ENCODE results near the gene HTRA1. TPM values are rescaled to one million over a fixed set of nuclear protein-coding genes. Genes with fewer than 3 reads are reported as not detected.
A peak's percentile ranks its signal among the peaks of the same experiment; 100 is the strongest.

The HTRA1 gene
- total and polyA plus RNA-seq, 2 donors (not counting 1 experiment from before 2014, with no cell fraction given), result 109 to 216 TPM

DNA sequence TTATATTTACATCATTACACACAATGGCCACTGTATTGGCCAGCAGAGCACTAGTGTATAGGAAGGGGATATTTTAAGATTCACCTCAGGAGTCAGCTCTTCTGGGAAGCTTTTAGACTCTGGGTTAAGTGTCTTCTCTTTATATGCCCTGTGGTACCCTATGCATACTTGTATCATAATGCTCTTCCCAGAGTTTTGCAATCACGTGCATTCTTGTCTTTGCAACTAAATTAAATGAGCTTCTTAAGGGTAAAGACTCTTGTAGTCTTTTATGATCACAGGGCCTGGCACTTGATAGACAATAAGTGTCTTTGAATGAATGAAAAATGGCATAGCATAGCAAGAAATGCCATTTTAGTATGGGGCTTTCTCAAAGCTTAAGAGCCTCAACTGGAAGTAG, 42.3 kb upstream of the HTRA1 start:
- Histone ChIP-seq H3K27me3 (ENCODE audit: control insufficient read depth, insufficient read depth, low read length) (no peaks in the 10 kb centered on the region), H3K9ac (ENCODE audit: insufficient read depth, low read length) (no peak overlapping the region), H2AFZ (ENCODE audit: low read length) (no peak overlapping the region), H3K36me3 (ENCODE audit: control insufficient read depth, insufficient read depth, low read length) (no peaks in the 10 kb centered on the region), H3K27ac (ENCODE audit: insufficient read depth, low read length) (no peak overlapping the region), H3K4me2 (ENCODE audit: extremely low read depth, insufficient read depth, low read length) (peak overlapping the region; percentile 27), H4K20me1 (ENCODE audit: control insufficient read depth, extremely low read depth, insufficient read depth, low read length) (no peaks in the 10 kb centered on the region), H3K9me3 (ENCODE audit: control insufficient read depth, insufficient read depth, low read depth, low read length) (no peaks in the 10 kb centered on the region), H3K4me3 (replicated peaks in 1 of 4; ENCODE audit: control extremely low read depth in 1 of 4, insufficient read depth in 1 of 4, low read depth in 3 of 4, low read length in 4 of 4) (no peak overlapping the region), H3K4me1 (ENCODE audit: control insufficient read depth, extremely low read depth, insufficient read depth, low read length) (peaks cover 9% of the 10 kb centered on the region), H3K79me2 (ENCODE audit: control insufficient read depth, insufficient read depth, low read length) (no peaks in the 10 kb centered on the region)
- TF ChIP-seq EZH2 (IDR thresholded peaks at IDR 0.05; ENCODE audit: low read length, missing control alignments), result no peak
- TF ChIP-seq CTCF (conservative IDR thresholded peaks at IDR 0.05 in 1 of 2, IDR thresholded peaks at IDR 0.05 in 1 of 2; ENCODE audit: low read depth in 1 of 2, low read length in 2 of 2), result no peak
- DNase-seq (ENCODE audit: low read depth in 2 of 2), result no peak

- no peak overlapping the region for H3K9ac ChIP-seq (ENCODE audit: insufficient read depth, low read length)
- no peaks in the 10 kb centered on the region for H3K27me3 ChIP-seq (ENCODE audit: control insufficient read depth, insufficient read depth, low read length)
- peaks cover 9% of the 10 kb centered on the region for H3K4me1 ChIP-seq (ENCODE audit: control insufficient read depth, extremely low read depth, insufficient read depth, low read length)
- peak overlapping the region; percentile 62 for H3K4me2 ChIP-seq (ENCODE audit: extremely low read depth, insufficient read depth, low read length)
- peak; percentile 80 to 95 for DNase-seq (ENCODE audit: low read depth in 2 of 2)
- peak overlapping the region; percentile 1 for H3K27ac ChIP-seq (ENCODE audit: insufficient read depth, low read length)
- H4K20me1 ChIP-seq (ENCODE audit: control insufficient read depth, extremely low read depth, insufficient read depth, low read length), result no peaks in the 10 kb centered on the region
- H3K79me2 ChIP-seq (ENCODE audit: control insufficient read depth, insufficient read depth, low read length), result no peaks in the 10 kb centered on the region
- no peak for TF ChIP-seq CTCF (conservative IDR thresholded peaks at IDR 0.05 in 1 of 2, IDR thresholded peaks at IDR 0.05 in 1 of 2; ENCODE audit: low read depth in 1 of 2, low read length in 2 of 2)
- TF ChIP-seq EZH2 (IDR thresholded peaks at IDR 0.05; ENCODE audit: low read length, missing control alignments), result no peak
- no peaks in the 10 kb centered on the region for H3K36me3 ChIP-seq (ENCODE audit: control insufficient read depth, insufficient read depth, low read length)
- no peaks in the 10 kb centered on the region for H3K9me3 ChIP-seq (ENCODE audit: control insufficient read depth, insufficient read depth, low read depth, low read length)
- no peak overlapping the region for H3K4me3 ChIP-seq (replicated peaks in 1 of 4; ENCODE audit: control extremely low read depth in 1 of 4, insufficient read depth in 1 of 4, low read depth in 3 of 4, low read length in 4 of 4)
- no peak overlapping the region for H2AFZ ChIP-seq (ENCODE audit: low read length)
These were observed 41.3 kb upstream of the HTRA1 start for GRCh38 chr10:122419876-122420623.

- Histone ChIP-seq H3K4me3 (replicated peaks in 1 of 4; ENCODE audit: control extremely low read depth in 1 of 4, insufficient read depth in 1 of 4, low read depth in 3 of 4, low read length in 4 of 4) (no peak overlapping the region), H3K79me2 (ENCODE audit: control insufficient read depth, insufficient read depth, low read length) (no peaks in the 10 kb centered on the region), H3K9me3 (ENCODE audit: control insufficient read depth, insufficient read depth, low read depth, low read length) (no peaks in the 10 kb centered on the region), H3K27me3 (ENCODE audit: control insufficient read depth, insufficient read depth, low read length) (no peaks in the 10 kb centered on the region), H4K20me1 (ENCODE audit: control insufficient read depth, extremely low read depth, insufficient read depth, low read length) (no peaks in the 10 kb centered on the region), H2AFZ (ENCODE audit: low read length) (no peak overlapping the region), H3K36me3 (ENCODE audit: control insufficient read depth, insufficient read depth, low read length) (no peaks in the 10 kb centered on the region), H3K9ac (ENCODE audit: insufficient read depth, low read length) (no peak overlapping the region), H3K27ac (ENCODE audit: insufficient read depth, low read length) (peak overlapping the region; percentile 1), H3K4me2 (ENCODE audit: extremely low read depth, insufficient read depth, low read length) (peak overlapping the region; percentile 9), H3K4me1 (ENCODE audit: control insufficient read depth, extremely low read depth, insufficient read depth, low read length) (peaks cover 9% of the 10 kb centered on the region)
- TF ChIP-seq EZH2 (IDR thresholded peaks at IDR 0.05; ENCODE audit: low read length, missing control alignments) (no peak), CTCF (conservative IDR thresholded peaks at IDR 0.05 in 1 of 2, IDR thresholded peaks at IDR 0.05 in 1 of 2; ENCODE audit: low read depth in 1 of 2, low read length in 2 of 2) (no peak)
- DNase-seq (ENCODE audit: low read depth in 2 of 2), result peak in 1 of 2 donors; percentile 3
These were observed 40.7 kb upstream of the HTRA1 start for GRCh38 chr10:122420624-122421007.
